K562 (cell line): ENCODE data around the gene ACAD8. TPM values are rescaled to one million over a fixed set of nuclear protein-coding genes. Genes with fewer than 3 reads are reported as not detected.

Experiments used
- CBX1 ChIP-seq: sonication (generic); IDR thresholded peaks from 2 replicates; pipeline ENCODE4 v1.6.1; 2016; ENCODE audit warnings: antibody characterized with exemption, low read depth, mild to moderate bottlenecking
- CBX3 ChIP-seq, 2 experiments: IDR thresholded peaks; 1 replicate in 1 of 2; 2 replicates in 1 of 2; pipeline ENCODE4 v1.6.1; 2012; ENCODE audit warnings: inconsistent platforms in 2 of 2, low read length in 2 of 2, borderline replicate concordance in 1 of 2, control low read depth in 1 of 2
- CHD2 ChIP-seq: IDR thresholded peaks from 2 replicates; pipeline ENCODE4 v1.6.1; 2011; ENCODE audit warnings: low read depth, low read length
- ERF ChIP-seq: fragments of 450-650 bp; formaldehyde crosslinking; IDR thresholded peaks from 2 replicates; pipeline ENCODE4 v1.4.0; 2020; ENCODE audit warnings: mild to moderate bottlenecking, mixed read lengths
- HDAC6 ChIP-seq: IDR thresholded peaks from 2 replicates; pipeline ENCODE4 v1.6.1; 2012; ENCODE audit warnings: low read depth, mild to moderate bottlenecking, control low read depth, inconsistent platforms, low read length, moderate library complexity
- HMGXB4 ChIP-seq: sonication (generic); formaldehyde crosslinking; IDR thresholded peaks from 2 replicates; pipeline ENCODE4 v1.8.1; 2023; ENCODE audit warnings: mild to moderate bottlenecking, missing genetic modification reagents
- LCOR ChIP-seq: sonication (generic); formaldehyde crosslinking; IDR thresholded peaks from 2 replicates; pipeline ENCODE4 v1.8.0; 2022; ENCODE audit warnings: mild to moderate bottlenecking, missing genetic modification reagents
- MAFK ChIP-seq: IDR thresholded peaks from 2 replicates; pipeline ENCODE4 v1.6.1; 2011; ENCODE audit warnings: low read length, improper control_type of control experiment
- MIER1 ChIP-seq: fragments of 450-650 bp; IDR thresholded peaks from 2 replicates; pipeline ENCODE4 v1.6.1; 2016; ENCODE audit warnings: antibody characterized with exemption, mild to moderate bottlenecking, low read depth
- NFRKB ChIP-seq: fragments of 450-650 bp; IDR thresholded peaks from 2 replicates; pipeline ENCODE4 v1.6.1; 2016; ENCODE audit warnings: low read depth
- NR2C2 ChIP-seq, 2 experiments: fragments of 200-800 bp in 1 of 2; sonication (Bioruptor generic) in 1 of 2; sonication (generic) in 1 of 2; formaldehyde crosslinking in 1 of 2; IDR thresholded peaks; 2 replicates each; pipeline versions ENCODE4 v1.6.1 to v1.8.0; 2016 to 2022; ENCODE audit warnings: mild to moderate bottlenecking in 1 of 2, missing compliant biosample characterization in 1 of 2, missing genetic modification characterization in 1 of 2, missing genetic modification reagents in 1 of 2
- PCBP1 ChIP-seq: fragments of 200-400 bp; formaldehyde crosslinking; IDR thresholded peaks from 2 replicates; pipeline ENCODE4 v1.6.1; 2018; ENCODE audit warnings: mild to moderate bottlenecking, low read depth, low read length; ENCODE audit not compliant: poor library complexity, severe bottlenecking
- PHF8 ChIP-seq: fragments of 200-600 bp; sonication (generic); IDR thresholded peaks from 2 replicates; pipeline ENCODE4 v1.6.1; 2012; ENCODE audit warnings: mixed run types, mild to moderate bottlenecking, inconsistent platforms, low read length, moderate library complexity, borderline replicate concordance
- PML ChIP-seq: IDR thresholded peaks from 2 replicates; pipeline ENCODE4 v1.6.1; 2012; ENCODE audit warnings: low read length, inconsistent platforms
- POLR2G ChIP-seq: fragments of 200-400 bp; formaldehyde crosslinking; IDR thresholded peaks from 2 replicates; pipeline ENCODE4 v1.6.1; 2017; ENCODE audit warnings: low read depth, mild to moderate bottlenecking, antibody characterized with exemption, low read length, moderate library complexity
- TRIM28 ChIP-seq: fragments of 450-650 bp; IDR thresholded peaks from 2 replicates; pipeline ENCODE4 v1.6.1; 2017
- YY1 ChIP-seq, 3 experiments: IDR thresholded peaks; 2 replicates each; pipeline ENCODE4 v1.6.1; 2011; ENCODE audit warnings: low read length in 2 of 3, mild to moderate bottlenecking in 2 of 3, moderate library complexity in 2 of 3, borderline replicate concordance in 1 of 3, control low read depth in 1 of 3, low read depth in 1 of 3; ENCODE audit not compliant: insufficient read depth in 3 of 3, insufficient replicate concordance in 2 of 3, control insufficient read depth in 1 of 3, insufficient read length in 1 of 3; ENCODE audit errors: extremely low read depth in 1 of 3
- ZC3H4 ChIP-seq: sonication (generic); formaldehyde crosslinking; IDR thresholded peaks from 2 replicates; pipeline ENCODE4 v1.9.0; 2021; ENCODE audit warnings: missing genetic modification reagents, borderline replicate concordance
- ZNF77 ChIP-seq: fragments of 250-450 bp; sonication (Bioruptor Pico); IDR thresholded peaks from 2 replicates; pipeline ENCODE4 v1.5.0; 2020
- ZSCAN29 ChIP-seq: fragments of 450-650 bp; IDR thresholded peaks from 2 replicates; pipeline ENCODE4 v1.6.1; 2017
- polyA plus RNA-seq, 8 experiments: library from polyadenylated mRNA; depleted of rRNA in 4 of 8; stranded (reverse) in 5 of 8; unstranded in 3 of 8; fragments of >200 nt; fragmentation: Nextera tagmentation in 2 of 8; fragmentation: Illumina TruSeq in 1 of 8; extraction: Ambion mirVana in 2 of 8; extraction: Trizol in 1 of 8; gene quantifications; 2 replicates each; pipeline versions ENCODE4 v1.2.1 to v1.2.3, GENCODE V29; 2011 to 2014; ENCODE audit warnings: inconsistent platforms in 1 of 8, missing spikeins in 1 of 8
- total RNA-seq, 7 experiments: library from RNA; depleted of rRNA in 6 of 7; stranded (reverse); fragments of >200 nt in 6 of 7; fragmentation: Illumina TruSeq in 2 of 7; extraction: Trizol in 2 of 7; gene quantifications; 2 replicates each; pipeline versions ENCODE4 v1.2.1 to v1.2.3, GENCODE V29; 2011 to 2021; ENCODE audit warnings: low replicate concordance in 1 of 7
- TF ChIP-seq, protein P1 (sequence below): fragments of 450-650 bp; IDR thresholded peaks from 2 replicates; pipeline ENCODE4 v1.6.1; 2017; ENCODE audit warnings: mild to moderate bottlenecking, moderate library complexity
- TF ChIP-seq, protein P2 (sequence below): fragments of 150-350 bp; conservative IDR thresholded peaks from 2 replicates; pipeline ENCODE4 v1.6.1; 2014; ENCODE audit warnings: low read length

ACAD8 gene
- total and polyA plus RNA-seq, 9 of the 15 experiments (the other 6 are each of a cell fraction or from before 2014, with no cell fraction given): 6.5 to 34.1 (median 20.1) TPM

- TF ChIP-seq ZC3H4 (CRISPR knock-in tag): no peak
- no peak for TF ChIP-seq ZNF77 (CRISPR knock-in tag)
- TF ChIP-seq PCBP1: no peak
- TF ChIP-seq YY1 (IDR thresholded peaks at IDR 0.05; ENCODE audit: borderline replicate concordance in 1 of 3, control insufficient read depth in 1 of 3, extremely low read depth in 1 of 3, insufficient read depth in 3 of 3, insufficient read length in 1 of 3, insufficient replicate concordance in 2 of 3, low read depth in 1 of 3, low read length in 2 of 3): peak in 1 of 3 experiments; percentile 52
- TF ChIP-seq CBX3 (IDR thresholded peaks at IDR 0.05; ENCODE audit: borderline replicate concordance in 1 of 2, low read length in 2 of 2): no peak
- 0 out of 2 replicates have a peak, but pooled peaks have one; percentile 55 for TF ChIP-seq LCOR (CRISPR knock-in tag)
- peak; percentile 33; the same call in 1 of the 2 replicates for TF ChIP-seq PML
- TF ChIP-seq CHD2: 0 out of 2 replicates have a peak, but pooled peaks have one; percentile 33
- TF ChIP-seq ERF (CRISPR knock-in tag): no peak
- no peak for TF ChIP-seq MAFK
- no peak for TF ChIP-seq MIER1
- no peak for TF ChIP-seq HDAC6
- no peak for TF ChIP-seq NR2C2 (CRISPR knock-in tag; IDR thresholded peaks at IDR 0.05)
- no peak for TF ChIP-seq NR2C2 (tag; IDR thresholded peaks at IDR 0.05)
- TF ChIP-seq TRIM28: no peak
- TF ChIP-seq PHF8: no peak
- no peak for TF ChIP-seq NFRKB
- TF ChIP-seq, protein P1, sequence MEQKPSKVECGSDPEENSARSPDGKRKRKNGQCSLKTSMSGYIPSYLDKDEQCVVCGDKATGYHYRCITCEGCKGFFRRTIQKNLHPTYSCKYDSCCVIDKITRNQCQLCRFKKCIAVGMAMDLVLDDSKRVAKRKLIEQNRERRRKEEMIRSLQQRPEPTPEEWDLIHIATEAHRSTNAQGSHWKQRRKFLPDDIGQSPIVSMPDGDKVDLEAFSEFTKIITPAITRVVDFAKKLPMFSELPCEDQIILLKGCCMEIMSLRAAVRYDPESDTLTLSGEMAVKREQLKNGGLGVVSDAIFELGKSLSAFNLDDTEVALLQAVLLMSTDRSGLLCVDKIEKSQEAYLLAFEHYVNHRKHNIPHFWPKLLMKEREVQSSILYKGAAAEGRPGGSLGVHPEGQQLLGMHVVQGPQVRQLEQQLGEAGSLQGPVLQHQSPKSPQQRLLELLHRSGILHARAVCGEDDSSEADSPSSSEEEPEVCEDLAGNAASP: no peak
- no peak for TF ChIP-seq POLR2G
- no peak for TF ChIP-seq CBX1
- TF ChIP-seq, protein P2, sequence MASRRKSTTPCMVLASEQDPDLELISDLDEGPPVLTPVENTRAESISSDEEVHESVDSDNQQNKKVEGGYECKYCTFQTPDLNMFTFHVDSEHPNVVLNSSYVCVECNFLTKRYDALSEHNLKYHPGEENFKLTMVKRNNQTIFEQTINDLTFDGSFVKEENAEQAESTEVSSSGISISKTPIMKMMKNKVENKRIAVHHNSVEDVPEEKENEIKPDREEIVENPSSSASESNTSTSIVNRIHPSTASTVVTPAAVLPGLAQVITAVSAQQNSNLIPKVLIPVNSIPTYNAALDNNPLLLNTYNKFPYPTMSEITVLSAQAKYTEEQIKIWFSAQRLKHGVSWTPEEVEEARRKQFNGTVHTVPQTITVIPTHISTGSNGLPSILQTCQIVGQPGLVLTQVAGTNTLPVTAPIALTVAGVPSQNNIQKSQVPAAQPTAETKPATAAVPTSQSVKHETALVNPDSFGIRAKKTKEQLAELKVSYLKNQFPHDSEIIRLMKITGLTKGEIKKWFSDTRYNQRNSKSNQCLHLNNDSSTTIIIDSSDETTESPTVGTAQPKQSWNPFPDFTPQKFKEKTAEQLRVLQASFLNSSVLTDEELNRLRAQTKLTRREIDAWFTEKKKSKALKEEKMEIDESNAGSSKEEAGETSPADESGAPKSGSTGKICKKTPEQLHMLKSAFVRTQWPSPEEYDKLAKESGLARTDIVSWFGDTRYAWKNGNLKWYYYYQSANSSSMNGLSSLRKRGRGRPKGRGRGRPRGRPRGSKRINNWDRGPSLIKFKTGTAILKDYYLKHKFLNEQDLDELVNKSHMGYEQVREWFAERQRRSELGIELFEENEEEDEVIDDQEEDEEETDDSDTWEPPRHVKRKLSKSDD: no peak
- TF ChIP-seq ZSCAN29: no peak
- TF ChIP-seq HMGXB4 (CRISPR knock-in tag): no peak
Observed at GRCh38 chr11:134252346-134253187, 801 bp upstream of the ACAD8 start (continued).
